ENCODE measurements around the gene TSPO.

TSPO gene

GRCh38 chr22:43181321-43182076, 30.1 kb downstream of the TSPO start:
- DNase-seq: no peak

- DNase-seq: no peak
Measured at GRCh38 chr22:43182118-43182517, 30.8 kb downstream of the TSPO start.

GRCh38 chr22:43182726-43183125, 31.4 kb downstream of the TSPO start:
- no peak for DNase-seq

- DNase-seq: no peak
Measured at GRCh38 chr22:43183496-43184277, 32.3 kb downstream of the TSPO start.

- DNase-seq: no peak
Measured at GRCh38 chr22:43185860-43186261, 34.5 kb downstream of the TSPO start.

- DNase-seq: no peak
Measured at GRCh38 chr22:43186272-43187170, 35.2 kb downstream of the TSPO start, which contains the start of gene TTLL12. TSS of gene TTLL12 (minus strand) at chr22:43187134. CDS start at chr22:43187069, 65 bp downstream.

GRCh38 chr22:43187171-43188099, 36.1 kb downstream of the TSPO start:
- peak; percentile 81 for DNase-seq

- no peak for DNase-seq
Measured at GRCh38 chr22:43188829-43189545, 37.6 kb downstream of the TSPO start.

GRCh38 chr22:43191831-43192230, 40.5 kb downstream of the TSPO start:
- DNase-seq: no peak

- DNase-seq: no peak
Measured at GRCh38 chr22:43197271-43197941, 46.0 kb downstream of the TSPO start.

- DNase-seq: no peak
Measured at GRCh38 chr22:43198126-43198525, 46.8 kb downstream of the TSPO start.

GRCh38 chr22:43198936-43199335, 47.6 kb downstream of the TSPO start:
- no peak for DNase-seq

GRCh38 chr22:43199541-43199940, 48.2 kb downstream of the TSPO start:
- no peak for DNase-seq

GRCh38 chr22:43200031-43200430, 48.7 kb downstream of the TSPO start:
- DNase-seq: no peak

- DNase-seq: no peak
Measured at GRCh38 chr22:43200555-43200954, 49.2 kb downstream of the TSPO start.

GRCh38 chr22:43201486-43202219, 50.3 kb downstream of the TSPO start:
- no peak for DNase-seq

GRCh38 chr22:43202326-43202725, 51.0 kb downstream of the TSPO start:
- DNase-seq: no peak

- no peak for DNase-seq
Measured at GRCh38 chr22:43202756-43203410, 51.5 kb downstream of the TSPO start.

GRCh38 chr22:43203471-43203981, 52.2 kb downstream of the TSPO start:
- no peak for DNase-seq
